Neural cell (in vitro differentiated cells): ENCODE results near the gene OPRL1.

Experiments
- CTCF ChIP-seq: fragments of 450-650 bp; IDR thresholded peaks from 2 replicates; pipeline ENCODE4 v1.5.1; 2014; ENCODE audit warnings: antibody characterized with exemption, mild to moderate bottlenecking, moderate library complexity; ENCODE audit not compliant: poor library complexity, severe bottlenecking
- EP300 ChIP-seq: fragments of 450-650 bp; conservative IDR thresholded peaks from 2 replicates; pipeline ENCODE4 v1.6.1; 2014; ENCODE audit warnings: antibody characterized with exemption, mild to moderate bottlenecking, moderate library complexity; ENCODE audit not compliant: poor library complexity, severe bottlenecking
- EZH2 ChIP-seq: fragments of 200-600, 300-800 bp; shearing (Covaris generic), sonication (generic); IDR thresholded peaks from 2 replicates; pipeline ENCODE4 v1.6.1; 2014; ENCODE audit warnings: antibody characterized with exemption, low read length, borderline replicate concordance, mild to moderate bottlenecking; ENCODE audit not compliant: insufficient read depth, poor library complexity, severe bottlenecking
- MXI1 ChIP-seq: fragments of 450-650 bp; conservative IDR thresholded peaks from 2 replicates; pipeline ENCODE4 v1.6.1; 2014; ENCODE audit warnings: antibody characterized with exemption, mild to moderate bottlenecking; ENCODE audit not compliant: poor library complexity, severe bottlenecking
- POLR2AphosphoS5 ChIP-seq: IDR thresholded peaks from 2 replicates; pipeline ENCODE4 v1.6.1; 2012
- RAD21 ChIP-seq: fragments of 450-650 bp; conservative IDR thresholded peaks from 2 replicates; pipeline ENCODE4 v1.6.1; 2014; ENCODE audit warnings: antibody characterized with exemption, mild to moderate bottlenecking, moderate library complexity
- REST ChIP-seq: IDR thresholded peaks from 2 replicates; pipeline ENCODE4 v1.6.1; 2012; ENCODE audit warnings: borderline replicate concordance
- SMC3 ChIP-seq: fragments of 450-650 bp; conservative IDR thresholded peaks from 2 replicates; pipeline ENCODE4 v1.6.1; 2014; ENCODE audit warnings: antibody characterized with exemption, mild to moderate bottlenecking, moderate library complexity; ENCODE audit not compliant: poor library complexity

- TF ChIP-seq CTCF (peak; percentile 89), REST (no peak), EP300 (no peak), EZH2 (no peak), RAD21 (peak; percentile 91), MXI1 (no peak), POLR2AphosphoS5 (no peak), SMC3 (peak; percentile 92)
Observed at GRCh38 chr20:64083378-64083803, 3.5 kb downstream of the OPRL1 start.
